A549 treated with AZD9567 at 1 μM for 4 hours (cell line): ENCODE measurements around the gene BCL11B. TPM values are rescaled to one million over a fixed set of nuclear protein-coding genes. Genes with fewer than 3 reads are reported as not detected.

Experiments used
- total RNA-seq: library from RNA; stranded (reverse); fragments of 200-300 nt; extraction: Qiagen RNA extraction; gene quantifications from 5 replicates; pipeline ENCODE4 v1.2.3, GENCODE V29; 2022; ENCODE audit not compliant: insufficient read depth

Gene BCL11B
- total RNA-seq, result 0.17 to 0.33 TPM (median 0.28 TPM) in 5 replicates

GRCh38 chr14:99271951-99272631 lies at the start of gene BCL11B:
Gene BCL11B (minus strand): TSS chr14:99272197. CDS start chr14:99271218, 979 bp downstream.

Other genes with a start within 250 kb of the BCL11B start
- 41.9 to 52.5 TPM (median 47.4 TPM) in 5 replicates for gene SETD3, start 208.7 kb upstream of the BCL11B start, total RNA-seq
- gene CCNK, start 209.2 kb upstream of the BCL11B start, total RNA-seq, result 45.7 to 74.1 TPM (median 48.0 TPM) in 5 replicates